ENCODE results near the gene AP1S1. TPM values are rescaled to one million over a fixed set of nuclear protein-coding genes. Genes with fewer than 3 reads are reported as not detected.

Gene AP1S1
- total and polyA plus RNA-seq, 2 of the 13 experiments (the other 11 are each of a cell fraction or from before 2014, with no cell fraction given), result 57.5 to 68.1 TPM

DNA sequence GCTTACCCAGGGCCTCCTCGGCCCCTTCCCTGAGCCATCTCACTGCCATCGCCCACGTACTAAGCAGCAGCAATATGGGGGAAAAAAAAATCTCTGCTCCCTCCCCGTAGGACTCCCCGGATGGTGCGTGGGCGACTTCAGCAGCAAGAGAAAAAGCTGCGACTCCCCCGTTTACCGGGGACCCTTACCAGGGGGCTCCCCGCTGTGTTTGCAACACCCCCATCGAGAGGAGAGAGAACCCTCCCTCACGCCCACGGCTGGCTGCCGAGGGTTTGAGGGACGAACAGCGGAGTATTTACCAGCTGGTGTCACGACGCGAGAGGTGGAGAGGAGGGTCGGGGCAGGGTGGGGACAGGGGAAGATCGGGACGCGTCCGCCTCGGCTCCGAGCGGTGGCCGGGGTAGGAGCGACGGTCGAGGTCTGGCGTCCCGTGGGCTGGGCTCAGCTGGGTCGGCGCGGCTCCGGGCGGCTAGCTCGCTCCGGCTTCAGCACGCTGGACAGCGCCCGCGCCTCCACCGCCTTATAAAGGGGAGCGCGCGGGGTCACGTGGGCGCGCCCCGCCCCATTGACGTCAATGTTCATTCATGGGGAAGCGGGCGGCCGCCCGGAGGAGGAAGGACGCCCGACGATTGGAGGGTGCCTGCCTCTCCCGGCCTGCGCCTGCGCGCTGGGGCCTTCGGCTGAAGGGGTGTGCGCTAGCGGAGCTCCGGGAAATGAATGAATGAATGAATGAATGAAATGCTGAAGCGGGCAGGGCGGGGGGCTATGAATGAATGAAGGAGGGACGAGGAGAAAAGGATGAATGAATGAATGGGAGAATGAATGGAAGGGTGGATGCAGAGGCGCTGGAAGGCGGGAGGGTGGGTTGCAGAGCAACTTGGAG lies 11.0 kb downstream of the AP1S1 start, which contains the start of gene VGF:
Gene VGF (minus strand): TSS at position 495 of the 883 bp plus-strand sequence. CDS start 726 bp downstream, outside the sequence.
- ChIA-PET POLR2A (interaction anchor here (0.7 to 1.4 kb wide), 10 partner anchors 9 to 69 kb away, joined by 3 to 6 read pairs (median 3); partner anchors contain the start of gene PLOD3), CTCF (ENCODE audit: low intra/inter-chr PET ratio, low total read pairs) (no interaction called here)
- 8% methylated on average over 29 of the region's 74 CpGs for WGBS (ENCODE audit: low lambda C conversion rate)
- H3K4me3 ChIP-seq (replicated peaks in 1 of 3; ENCODE audit: insufficient read depth in 1 of 3, low read depth in 2 of 3, low read length in 3 of 3), result peak within 1 kb of the TSS in 1 of 3 experiments; percentile 64; a peak in 2 of 6 replicates
- ATAC-seq (peak; percentile 74), DNase-seq (ENCODE audit: low spot score) (peak; percentile 85), FAIRE-seq (no peak)
- no TSS peak for BruUV-seq (replicated peaks)
- no peak within 1 kb of the TSS for H3K27ac ChIP-seq (ENCODE audit: extremely low read length, insufficient read depth, low read length)
- intact Hi-C loops (cut with micrococcal nuclease; ENCODE audit: unreplicated experiment), result no loop called here
- peaks cover 3 to 50% of the 10 kb centered on the region in 2 experiments; a peak in 4 of 5 replicates for H3K27me3 ChIP-seq (ENCODE audit: control insufficient read depth in 1 of 2, insufficient read depth in 2 of 2, low read length in 2 of 2)
- H3K9ac ChIP-seq (ENCODE audit: insufficient read depth, low read depth, low read length), result no peak within 1 kb of the TSS
- peaks cover 50% of the 10 kb centered on the region for H3K4me1 ChIP-seq (ENCODE audit: insufficient read depth, low read length)
- in situ Hi-C loops (cut with HindIII; ENCODE audit: extremely low pct_ligation_motif_present, low pct_unique_long_range_greater_than_20kb), result no loop called here
- no peaks in the 10 kb centered on the region for H3K9me3 ChIP-seq (ENCODE audit: low read length)
- no peak within 1 kb of the TSS for H2AFZ ChIP-seq (ENCODE audit: low read length)
- peak within 1 kb of the TSS; percentile 73 for H3K4me2 ChIP-seq (ENCODE audit: low read depth, low read length)
- H3K36me3 ChIP-seq (replicated peaks in 1 of 2; ENCODE audit: control insufficient read depth in 1 of 2, insufficient read depth in 2 of 2, low read length in 2 of 2), result no peaks in the 10 kb centered on the region
- no peaks in the 10 kb centered on the region for H3K79me2 ChIP-seq (ENCODE audit: insufficient read depth, low read length)
- H4K20me1 ChIP-seq (ENCODE audit: insufficient read depth, low read length), result peaks cover 9% of the 10 kb centered on the region; the same call in 1 of the 2 replicates
- TF ChIP-seq MTA3 (CRISPR knock-in tag; IDR thresholded peaks at IDR 0.05) (0 out of 2 replicates have a peak, but pooled peaks have one; percentile 81), MXD1 (CRISPR knock-in tag; IDR thresholded peaks at IDR 0.05) (peak; percentile 99), SYNCRIP (IDR thresholded peaks at IDR 0.05; ENCODE audit: insufficient read depth, low read depth, low read length) (no peak), STAG1 (CRISPR knock-in tag; IDR thresholded peaks at IDR 0.05) (no peak), MED13 (CRISPR knock-in tag; IDR thresholded peaks at IDR 0.05) (peak; percentile 98), ONECUT2 (CRISPR knock-in tag; IDR thresholded peaks at IDR 0.05) (peak; percentile 79), ZNF619 (CRISPR knock-in tag; IDR thresholded peaks at IDR 0.05) (no peak), KMT2B (CRISPR knock-in tag; IDR thresholded peaks at IDR 0.05) (peak; percentile 90), ZNF446 (CRISPR knock-in tag; IDR thresholded peaks at IDR 0.05) (peak; percentile 99), KLF13 (CRISPR knock-in tag; IDR thresholded peaks at IDR 0.05) (no peak), ZSCAN20 (CRISPR knock-in tag; IDR thresholded peaks at IDR 0.05; ENCODE audit: borderline replicate concordance) (peak; percentile 98), XBP1 (CRISPR knock-in tag; IDR thresholded peaks at IDR 0.05) (peak; percentile 95), PAX8 (CRISPR knock-in tag; IDR thresholded peaks at IDR 0.05; ENCODE audit: borderline replicate concordance) (peak; percentile 87; the same call in 1 of the 2 replicates), ZNF577 (CRISPR knock-in tag; IDR thresholded peaks at IDR 0.05; ENCODE audit: borderline replicate concordance, low read depth) (0 out of 2 replicates have a peak, but pooled peaks have one; percentile 84), MED1 (CRISPR knock-in tag; IDR thresholded peaks at IDR 0.05) (peak; percentile 85), ZNF10 (CRISPR knock-in tag; IDR thresholded peaks at IDR 0.05; ENCODE audit: borderline replicate concordance, low read depth) (no peak), GATA4 (IDR thresholded peaks at IDR 0.05; ENCODE audit: borderline replicate concordance, low read depth) (no peak; the same call in 1 of the 2 replicates), KAT2B (IDR thresholded peaks at IDR 0.05; ENCODE audit: borderline replicate concordance, low read depth, low read length) (no peak), MXD3 (CRISPR knock-in tag; IDR thresholded peaks at IDR 0.05) (peak; percentile 99), CC2D1A (CRISPR knock-in tag; IDR thresholded peaks at IDR 0.05) (no peak), HIVEP1 (CRISPR knock-in tag; IDR thresholded peaks at IDR 0.05) (peak; percentile 97), ZFX (CRISPR knock-in tag; IDR thresholded peaks at IDR 0.05; ENCODE audit: low read depth) (no peak), ZSCAN21 (CRISPR knock-in tag; IDR thresholded peaks at IDR 0.05; ENCODE audit: borderline replicate concordance) (peak; percentile 98), ZC3H13 (CRISPR knock-in tag; IDR thresholded peaks at IDR 0.05) (peak; percentile 95)

Data from HepG2 (cell line).